HEK293T (cell line): ENCODE results near the gene ANKS1B.
"Not testable (repeated sequence)": the region's sequence is repeated elsewhere in the genome, so short reads cannot be mapped to it uniquely, and the experiment has no call there.

Experiments used
- CTCF ChIA-PET: fragments of 350-600 bp; formaldehyde crosslinking; extraction: SDS; loops from one replicate; lab custom pipeline; 2021; ENCODE audit warnings: antibody characterized with exemption, inconsistent platforms; lab: Yijun Ruan, JAX
- POLR2A ChIA-PET: fragments of 350-600 bp; formaldehyde crosslinking; extraction: SDS; loops from one replicate; lab custom pipeline; 2020; ENCODE audit warnings: antibody characterized with exemption, inconsistent platforms; lab: Yijun Ruan, JAX
- DNase-seq: peaks from one replicate; pipeline ENCODE4 v3.0.0; 2012; ENCODE audit warnings: mixed read lengths; ENCODE audit errors: extremely low spot score
- ARNT ChIP-seq: fragments of 450-650 bp; IDR thresholded peaks from 2 replicates; pipeline ENCODE4 v1.6.1; 2017; ENCODE audit warnings: mild to moderate bottlenecking
- BHLHE40 ChIP-seq: fragments of 450-650 bp; IDR thresholded peaks from 2 replicates; pipeline ENCODE4 v1.6.1; 2016; ENCODE audit warnings: mild to moderate bottlenecking, moderate library complexity, borderline replicate concordance
- CTBP1 ChIP-seq: fragments of 450-650 bp; IDR thresholded peaks from 2 replicates; pipeline ENCODE4 v1.6.1; 2016; ENCODE audit warnings: borderline replicate concordance
- ELF4 ChIP-seq: fragments of 450-650 bp; IDR thresholded peaks from 2 replicates; pipeline ENCODE4 v1.6.1; 2017; ENCODE audit warnings: antibody characterized with exemption
- FOXA1 ChIP-seq: fragments of 450-650 bp; IDR thresholded peaks from 2 replicates; pipeline ENCODE4 v1.6.1; 2016; ENCODE audit warnings: mild to moderate bottlenecking
- FOXK2 ChIP-seq: fragments of 450-650 bp; IDR thresholded peaks from 2 replicates; pipeline ENCODE4 v1.6.1; 2016; ENCODE audit warnings: mild to moderate bottlenecking
- FOXM1 ChIP-seq: fragments of 450-650 bp; IDR thresholded peaks from 2 replicates; pipeline ENCODE4 v1.6.1; 2017; ENCODE audit warnings: mild to moderate bottlenecking, borderline replicate concordance
- HDGF ChIP-seq: fragments of 450-650 bp; IDR thresholded peaks from 2 replicates; pipeline ENCODE4 v1.6.1; 2017; ENCODE audit warnings: antibody characterized with exemption, borderline replicate concordance
- L3MBTL2 ChIP-seq: fragments of 450-650 bp; conservative IDR thresholded peaks from 2 replicates; pipeline ENCODE4 v1.6.1; 2016; ENCODE audit warnings: mild to moderate bottlenecking
- LEF1 ChIP-seq: fragments of 450-650 bp; IDR thresholded peaks from 2 replicates; pipeline ENCODE4 v1.6.1; 2017; ENCODE audit warnings: mild to moderate bottlenecking, borderline replicate concordance
- NFRKB ChIP-seq: fragments of 450-650 bp; IDR thresholded peaks from 2 replicates; pipeline ENCODE4 v1.6.1; 2016; ENCODE audit warnings: mild to moderate bottlenecking, moderate library complexity
- PKNOX1 ChIP-seq: fragments of 450-650 bp; IDR thresholded peaks from 2 replicates; pipeline ENCODE4 v1.6.1; 2016
- SP1 ChIP-seq: fragments of 450-650 bp; IDR thresholded peaks from 2 replicates; pipeline ENCODE4 v1.6.1; 2017
- SUZ12 ChIP-seq: fragments of 450-650 bp; IDR thresholded peaks from 2 replicates; pipeline ENCODE4 v1.6.1; 2016; ENCODE audit warnings: mild to moderate bottlenecking
- TARDBP ChIP-seq: fragments of 450-650 bp; IDR thresholded peaks from 2 replicates; pipeline ENCODE4 v1.6.1; 2016
- ZNF384 ChIP-seq: fragments of 450-650 bp; IDR thresholded peaks from 2 replicates; pipeline ENCODE4 v1.6.1; 2016

ANKS1B gene

GRCh38 chr12:99611117-99611516 lies 373.6 kb downstream of the ANKS1B start:
- no peak for TF ChIP-seq FOXA1
- no peak for TF ChIP-seq TARDBP
- no peak for TF ChIP-seq ELF4
- TF ChIP-seq PKNOX1: no peak
- TF ChIP-seq ZNF384: no peak
- TF ChIP-seq L3MBTL2: no peak
- TF ChIP-seq LEF1: no peak
- TF ChIP-seq ARNT: no peak
- no peak for TF ChIP-seq FOXK2
- no peak for TF ChIP-seq NFRKB
- TF ChIP-seq CTBP1: no peak
- TF ChIP-seq SP1: no peak
- no peak for TF ChIP-seq HDGF
- no peak for DNase-seq
- ChIA-PET CTCF (no interaction called here), POLR2A (no interaction called here)

- no peak for DNase-seq
- no peak for TF ChIP-seq NFRKB
- TF ChIP-seq SUZ12: no peak
- no peak for TF ChIP-seq LEF1
- no peak for TF ChIP-seq PKNOX1
- no peak for TF ChIP-seq FOXA1
- no peak for TF ChIP-seq TARDBP
- TF ChIP-seq HDGF: no peak
- no peak for TF ChIP-seq CTBP1
- no peak for TF ChIP-seq ZNF384
- no peak for TF ChIP-seq ELF4
- TF ChIP-seq SP1: no peak
- TF ChIP-seq ARNT: no peak
- no peak for TF ChIP-seq FOXM1
- no peak for TF ChIP-seq L3MBTL2
- ChIA-PET POLR2A (no interaction called here), CTCF (no interaction called here)
Observed at GRCh38 chr12:99609455-99610181, 375.1 kb downstream of the ANKS1B start.

- ChIA-PET POLR2A (no interaction called here), CTCF (no interaction called here)
- no peak for TF ChIP-seq PKNOX1
- TF ChIP-seq ELF4: no peak
- TF ChIP-seq HDGF: no peak
- no peak for TF ChIP-seq FOXA1
- TF ChIP-seq TARDBP: no peak
- TF ChIP-seq ARNT: no peak
- DNase-seq: no peak
Observed at GRCh38 chr12:99600388-99600787, 384.3 kb downstream of the ANKS1B start.

- no peak for DNase-seq
- TF ChIP-seq SP1 (no peak), BHLHE40 (no peak), ZNF384 (no peak), FOXM1 (no peak), TARDBP (no peak), FOXA1 (no peak), LEF1 (no peak), ARNT (no peak)
- ChIA-PET CTCF (no interaction called here), POLR2A (no interaction called here)
Observed at GRCh38 chr12:99598785-99599184, 386.0 kb downstream of the ANKS1B start.

- ChIA-PET CTCF (no interaction called here), POLR2A (no interaction called here)
- TF ChIP-seq PKNOX1 (no peak), HDGF (no peak), CTBP1 (no peak), ARNT (no peak), L3MBTL2 (no peak), FOXM1 (no peak), ELF4 (no peak)
- no peak for DNase-seq
Observed at GRCh38 chr12:99596762-99597161, 388.0 kb downstream of the ANKS1B start.

- DNase-seq, CTCF ChIA-PET, POLR2A ChIA-PET: not testable (repeated sequence)
Observed at GRCh38 chr12:99577125-99577524, 407.6 kb downstream of the ANKS1B start.

- ChIA-PET POLR2A (no interaction called here), CTCF (no interaction called here)
- no peak for TF ChIP-seq CTBP1
- TF ChIP-seq LEF1: no peak
- no peak for TF ChIP-seq ARNT
- TF ChIP-seq FOXK2: no peak
- DNase-seq: no peak
Observed at GRCh38 chr12:99573980-99574379, 410.8 kb downstream of the ANKS1B start.
